GM23338 (cell line): ENCODE results near the gene KCTD2. TPM values are rescaled to one million over a fixed set of nuclear protein-coding genes. Genes with fewer than 3 reads are reported as not detected.

ENCODE experiments used
- ATAC-seq: fragments of 200-7000 bp; cut with Tn5 transposase; 3 replicates; pipeline ENCODE4 v1.9.1; 2020
- DNase-seq: peaks from one replicate; pipeline ENCODE4 v3.0.0-alpha.2; 2015; ENCODE audit warnings: low spot score
- H2AFZ ChIP-seq: fragments of 200-600 bp; sonication (generic); 2 replicates; pipeline ENCODE4 v1.8.0; 2016; ENCODE audit warnings: antibody characterized with exemption, mild to moderate bottlenecking, moderate library complexity
- H3F3A ChIP-seq: fragments of 200-600 bp; sonication (generic); replicated peaks from 2 replicates; pipeline ENCODE4 v1.8.0; 2017; ENCODE audit warnings: antibody characterized with exemption, mixed run types, low read depth
- H3K27ac ChIP-seq: fragments of 200-600 bp; sonication (generic); 2 replicates; pipeline ENCODE4 v1.6.1; 2016; ENCODE audit warnings: low read depth
- H3K27me3 ChIP-seq: fragments of 200-600 bp; sonication (generic); 2 replicates; pipeline ENCODE4 v1.8.0; 2016; ENCODE audit warnings: mild to moderate bottlenecking, mixed run types, moderate library complexity; ENCODE audit not compliant: insufficient read depth
- H3K36me3 ChIP-seq: fragments of 200-600 bp; sonication (generic); 2 replicates; pipeline ENCODE4 v1.8.0; 2016; ENCODE audit warnings: mild to moderate bottlenecking; ENCODE audit not compliant: insufficient read depth
- H3K4me1 ChIP-seq: fragments of 200-600 bp; sonication (generic); 2 replicates; pipeline ENCODE4 v1.8.0; 2016; ENCODE audit warnings: mild to moderate bottlenecking, moderate library complexity; ENCODE audit not compliant: insufficient read depth
- H3K4me2 ChIP-seq: fragments of 200-600 bp; sonication (generic); 2 replicates; pipeline ENCODE4 v1.7.1; 2017; ENCODE audit warnings: mixed run types
- H3K4me3 ChIP-seq: fragments of 200-600 bp; sonication (generic); 2 replicates; pipeline ENCODE4 v1.6.1; 2016; ENCODE audit warnings: mixed run types
- H3K79me2 ChIP-seq: fragments of 200-600 bp; sonication (generic); replicated peaks from 2 replicates; pipeline ENCODE4 v1.8.0; 2017; ENCODE audit warnings: mild to moderate bottlenecking; ENCODE audit not compliant: insufficient read depth
- H3K9me2 ChIP-seq: fragments of 200-600 bp; sonication (generic); 2 replicates; pipeline ENCODE4 v1.8.0; 2017; ENCODE audit not compliant: insufficient read depth
- H4K20me1 ChIP-seq: fragments of 200-600 bp; sonication (generic); replicated peaks from 2 replicates; pipeline ENCODE4 v1.8.0; 2017; ENCODE audit warnings: mild to moderate bottlenecking; ENCODE audit not compliant: insufficient read depth
- H3K27ac Mint-ChIP-seq: 2 replicates; pipeline ENCODE4 v1.8.0; 2020; ENCODE audit warnings: inconsistent platforms, mild to moderate bottlenecking, moderate library complexity, mixed read lengths
- H3K27me3 Mint-ChIP-seq: 3 replicates; pipeline ENCODE4 v1.8.0; 2022; ENCODE audit warnings: low read depth, mild to moderate bottlenecking, moderate library complexity, mixed read lengths, inconsistent platforms; ENCODE audit not compliant: insufficient read depth, poor library complexity
- H3K36me3 Mint-ChIP-seq: 3 replicates; pipeline ENCODE4 v1.8.0; 2021; ENCODE audit warnings: low read depth, mild to moderate bottlenecking, inconsistent platforms, moderate library complexity, mixed read lengths
- H3K4me1 Mint-ChIP-seq: 3 replicates; pipeline ENCODE4 v1.8.0; 2020; ENCODE audit warnings: mild to moderate bottlenecking, inconsistent platforms, mixed read lengths
- H3K4me3 Mint-ChIP-seq: 3 replicates; pipeline ENCODE4 v1.8.0; 2021; ENCODE audit warnings: moderate library complexity, mild to moderate bottlenecking, inconsistent platforms, mixed read lengths
- H3K9me3 Mint-ChIP-seq: 3 replicates; pipeline ENCODE4 v1.8.0; 2020; ENCODE audit warnings: moderate library complexity, mild to moderate bottlenecking, inconsistent platforms, mixed read lengths
- ETS1 ChIP-seq: IDR thresholded peaks from 2 replicates; pipeline ENCODE4 v1.6.1; 2016; ENCODE audit warnings: antibody characterized with exemption
- EZH2 ChIP-seq: fragments of 200-600 bp; sonication (generic); IDR thresholded peaks from one replicate; pipeline ENCODE4 v1.8.0; 2017; ENCODE audit warnings: antibody characterized with exemption, mild to moderate bottlenecking, low read depth; ENCODE audit not compliant: unreplicated experiment
- EZH2phosphoT487 ChIP-seq: fragments of 200-600 bp; sonication (generic); IDR thresholded peaks from one replicate; pipeline ENCODE4 v1.8.1; 2018; ENCODE audit warnings: antibody characterized with exemption; ENCODE audit not compliant: unreplicated experiment
- POLR2AphosphoS5 ChIP-seq: IDR thresholded peaks from 2 replicates; pipeline ENCODE4 v1.6.1; 2016; ENCODE audit warnings: antibody characterized with exemption, low read depth
- ZNF331 ChIP-seq: fragments of 250-450 bp; sonication (Bioruptor Pico); IDR thresholded peaks from 2 replicates; pipeline ENCODE4 v1.5.0; 2020; ENCODE audit warnings: low read depth, mild to moderate bottlenecking, moderate library complexity
- ZNF462 ChIP-seq: fragments of 250-450 bp; sonication (Bioruptor Pico); IDR thresholded peaks from 2 replicates; pipeline ENCODE4 v1.5.0; 2020; ENCODE audit warnings: mild to moderate bottlenecking, moderate library complexity
- polyA plus RNA-seq: library from polyadenylated mRNA; unstranded; fragments of >200 nt; fragmentation: Nextera tagmentation; extraction: Ambion mirVana; gene quantifications from 2 replicates; pipeline ENCODE4 v1.2.1, GENCODE V29; 2016
- total RNA-seq: library from RNA; depleted of rRNA; stranded (reverse); fragments of >200 nt; shearing (Covaris generic); gene quantifications from 2 replicates; pipeline ENCODE4 v1.2.3, GENCODE V29; 2014

KCTD2 gene
- total and polyA plus RNA-seq, 2 experiments from 2014 or later, result 7.4 to 30.0 TPM

- no peak for TF ChIP-seq EZH2
Observed at GRCh38 chr17:75074532-75074931, 27.5 kb downstream of the KCTD2 start (continued).

- peaks cover 15% of the 10 kb centered on the region for H3K27me3 Mint-ChIP-seq
- H3K4me3 ChIP-seq, result no peak overlapping the region
- H3K4me1 Mint-ChIP-seq, result peaks cover 16% of the 10 kb centered on the region
- no peaks in the 10 kb centered on the region for H3K36me3 ChIP-seq
- TF ChIP-seq EZH2phosphoT487 (no peak), ZNF331 (CRISPR knock-in tag) (no peak), POLR2AphosphoS5 (no peak), ETS1 (no peak), ZNF462 (no peak), EZH2 (no peak)
- H3K27ac ChIP-seq, result no peak overlapping the region
- no peak overlapping the region for H3K4me2 ChIP-seq
- H3K79me2 ChIP-seq, result no peaks in the 10 kb centered on the region
- no peak overlapping the region for H2AFZ ChIP-seq
- ATAC-seq, result no peak
- no peak for DNase-seq
- H3K9me2 ChIP-seq, result no peaks in the 10 kb centered on the region
- no peaks in the 10 kb centered on the region for H3K27me3 ChIP-seq
- no peaks in the 10 kb centered on the region for H3K36me3 Mint-ChIP-seq
- H3F3A ChIP-seq, result peaks cover 14% of the 10 kb centered on the region; the same call in 1 of the 2 replicates
- H3K27ac Mint-ChIP-seq, result no peak overlapping the region
- no peaks in the 10 kb centered on the region for H3K9me3 Mint-ChIP-seq
- no peaks in the 10 kb centered on the region for H4K20me1 ChIP-seq
- H3K4me3 Mint-ChIP-seq, result no peak overlapping the region
- H3K4me1 ChIP-seq, result peaks cover 20% of the 10 kb centered on the region; the same call in 1 of the 2 replicates
Observed at GRCh38 chr17:75075597-75076336, 28.7 kb downstream of the KCTD2 start.
